ENCODE data around the gene TM7SF2. TPM values are rescaled to one million over a fixed set of nuclear protein-coding genes. Genes with fewer than 3 reads are reported as not detected.

TM7SF2 gene
- 23.5 and 39.0 TPM in 2 replicates for total RNA-seq (2014; rRNA removed; shearing (Covaris generic))

GRCh38 chr11:65111744-65112545 lies at the start of gene TM7SF2:
Gene TM7SF2 (plus strand): TSS chr11:65111872. CDS start chr11:65112016, 144 bp downstream.
- DNase-seq (ENCODE audit: low spot score): peak; percentile 99
- in situ Hi-C loops (cut with HindIII; ENCODE audit: low sequenced_read_pairs): no loop called here

- no peak for DNase-seq (ENCODE audit: low spot score)
- in situ Hi-C loops (cut with HindIII; ENCODE audit: low sequenced_read_pairs): no loop called here
Observed at GRCh38 chr11:65063532-65063931, 48.1 kb upstream of the TM7SF2 start.

DNA sequence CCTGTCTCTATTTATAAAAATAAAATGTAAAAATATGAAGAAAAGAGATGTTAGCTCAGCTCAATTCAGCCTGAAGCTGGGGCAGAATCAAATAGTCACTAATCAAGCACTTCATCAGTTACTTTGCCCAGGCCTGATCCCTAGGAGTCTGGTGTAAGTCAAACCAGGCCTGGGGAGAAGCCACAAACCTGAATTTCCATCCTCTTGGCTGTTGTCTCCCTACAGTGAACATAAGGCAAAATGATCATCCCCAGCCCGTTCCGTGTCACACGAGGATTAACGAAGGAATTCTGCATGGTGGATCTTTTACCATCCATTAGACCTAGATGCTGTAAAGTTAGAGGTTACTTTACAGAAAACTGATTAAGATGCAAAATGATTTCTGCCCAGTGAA lies 46.8 kb upstream of the TM7SF2 start:
- in situ Hi-C loops (cut with HindIII; ENCODE audit: low sequenced_read_pairs): no loop called here
- DNase-seq (ENCODE audit: low spot score): no peak

GRCh38 chr11:65065851-65066250 lies 45.8 kb upstream of the TM7SF2 start:
- in situ Hi-C loops (cut with HindIII; ENCODE audit: low sequenced_read_pairs): no loop called here
- no peak for DNase-seq (ENCODE audit: low spot score)

- DNase-seq (ENCODE audit: low spot score): no peak
- in situ Hi-C loops (cut with HindIII; ENCODE audit: low sequenced_read_pairs): no loop called here
Observed at GRCh38 chr11:65066315-65066714, 45.4 kb upstream of the TM7SF2 start.

DNA sequence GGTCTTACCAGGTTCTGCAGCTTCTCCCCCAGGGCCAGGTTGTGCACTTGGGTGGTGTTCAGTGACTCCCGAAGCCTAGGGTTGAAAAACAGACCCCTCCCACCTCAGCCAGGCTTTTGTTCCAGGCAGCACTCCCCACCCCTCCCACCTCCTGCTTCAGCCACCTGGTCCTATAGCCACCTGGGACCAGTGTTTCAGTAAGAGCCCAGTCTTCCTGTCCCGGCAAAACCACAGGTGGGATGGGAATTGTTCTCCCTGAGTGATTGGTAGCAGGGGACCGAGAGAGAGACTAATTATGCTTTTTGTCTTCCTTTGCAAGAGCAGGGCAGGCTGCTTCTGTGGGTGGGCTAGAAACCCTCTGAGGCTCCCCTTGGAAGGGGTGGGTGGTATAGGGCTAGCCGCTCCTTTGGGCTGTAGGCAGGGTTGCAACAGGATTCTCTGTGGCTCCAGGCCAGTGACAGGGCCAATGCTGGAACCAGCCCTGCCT lies 44.8 kb upstream of the TM7SF2 start:
- in situ Hi-C loops (cut with HindIII; ENCODE audit: low sequenced_read_pairs): no loop called here
- DNase-seq (ENCODE audit: low spot score): no peak

GRCh38 chr11:65067446-65067845 lies 44.2 kb upstream of the TM7SF2 start:
- no peak for DNase-seq (ENCODE audit: low spot score)
- in situ Hi-C loops (cut with HindIII; ENCODE audit: low sequenced_read_pairs): no loop called here

- in situ Hi-C loops (cut with HindIII; ENCODE audit: low sequenced_read_pairs): no loop called here
Observed at GRCh38 chr11:65069217-65069616, 42.5 kb upstream of the TM7SF2 start.

GRCh38 chr11:65071907-65072630 lies 39.6 kb upstream of the TM7SF2 start:
- in situ Hi-C loops (cut with HindIII; ENCODE audit: low sequenced_read_pairs): no loop called here
- DNase-seq (ENCODE audit: low spot score): no peak

More at GRCh38 chr11:65069217-65069616, 42.5 kb upstream of the TM7SF2 start:
- no peak for DNase-seq (ENCODE audit: low spot score)

DNA sequence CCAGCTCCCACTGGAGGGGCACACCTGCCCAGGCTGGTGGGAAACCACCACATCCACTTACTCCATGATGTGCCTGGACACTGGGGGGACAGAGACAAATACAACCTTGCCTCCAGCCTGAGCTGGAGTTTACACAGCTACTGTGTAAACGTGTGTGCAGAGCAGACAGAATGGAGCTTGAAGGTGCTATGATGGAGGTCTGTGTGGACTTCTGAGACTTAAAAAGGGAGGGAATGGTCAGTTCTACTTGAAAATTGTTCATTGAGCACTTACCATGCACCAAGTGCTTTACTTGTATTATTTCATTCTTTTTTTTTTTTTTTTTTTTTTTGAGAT lies 39.1 kb upstream of the TM7SF2 start:
- DNase-seq (ENCODE audit: low spot score): no peak
- in situ Hi-C loops (cut with HindIII; ENCODE audit: low sequenced_read_pairs): no loop called here

DNA sequence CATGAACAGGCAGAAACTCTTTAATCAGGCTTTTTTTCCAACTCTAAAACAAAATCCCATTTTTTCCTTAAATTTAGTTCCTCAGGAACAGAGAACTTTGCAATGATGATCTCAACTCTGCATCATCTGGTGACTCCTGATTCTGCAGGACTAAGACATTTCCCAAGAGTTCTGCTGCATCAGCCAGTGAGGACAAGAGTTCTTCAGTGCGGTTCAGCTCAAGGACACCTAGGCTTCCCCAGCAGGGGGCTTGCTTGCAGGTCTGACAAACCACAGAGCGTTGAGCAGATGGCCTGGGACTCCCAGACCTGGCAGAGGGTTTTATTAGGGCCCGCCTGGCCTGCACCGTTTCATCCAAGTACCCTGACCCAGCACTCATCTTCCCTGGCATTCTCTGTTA lies 34.2 kb upstream of the TM7SF2 start:
- in situ Hi-C loops (cut with HindIII; ENCODE audit: low sequenced_read_pairs): no loop called here
- no peak for DNase-seq (ENCODE audit: low spot score)

DNA sequence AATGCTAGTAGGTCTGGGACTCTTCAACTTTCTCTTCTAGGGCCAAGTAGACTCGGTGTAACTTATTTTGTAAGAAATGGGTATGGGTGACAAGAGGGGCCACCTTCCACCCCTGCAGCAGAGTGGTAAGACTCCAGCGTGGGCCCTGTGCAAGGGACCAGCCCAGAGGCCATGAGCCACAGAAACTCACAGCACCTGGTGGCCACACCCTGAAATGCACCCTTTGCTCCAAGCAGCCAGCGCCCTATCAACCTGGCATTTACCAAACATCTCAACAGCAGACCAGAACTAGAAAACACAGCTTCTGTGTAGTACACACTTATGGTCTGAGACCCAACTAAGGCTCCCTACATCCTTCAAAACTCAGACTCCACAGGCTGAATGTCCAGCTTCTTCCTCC lies 33.5 kb upstream of the TM7SF2 start:
- DNase-seq (ENCODE audit: low spot score): peak; percentile 23
- in situ Hi-C loops (cut with HindIII; ENCODE audit: low sequenced_read_pairs): no loop called here

DNA sequence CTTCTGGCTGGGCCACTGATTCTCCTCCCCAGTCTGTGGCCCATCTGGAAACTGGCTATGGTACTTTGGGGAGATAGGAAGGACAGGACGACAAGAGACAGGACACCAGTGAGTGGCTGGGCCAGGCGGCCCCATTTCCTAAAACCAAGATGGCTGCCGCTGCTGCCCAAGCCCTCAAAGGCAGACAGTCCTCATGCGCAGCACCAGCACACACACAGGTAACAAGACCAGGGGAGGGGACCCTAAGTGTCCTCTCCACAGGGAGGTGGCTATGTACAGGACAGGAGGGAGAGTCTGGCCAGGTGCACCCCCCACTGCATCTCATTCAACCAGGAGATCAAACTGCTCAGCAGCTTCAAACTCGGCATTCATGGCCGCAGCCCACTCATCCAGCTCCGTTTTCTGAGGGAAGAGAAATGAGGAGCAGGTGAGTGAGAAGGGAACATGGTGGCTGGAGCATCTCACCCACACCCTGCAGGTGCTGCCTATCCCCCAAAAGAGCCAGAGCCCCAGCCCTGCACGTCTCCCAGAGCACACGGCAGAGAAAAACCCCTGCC lies 32.8 kb upstream of the TM7SF2 start:
- in situ Hi-C loops (cut with HindIII; ENCODE audit: low sequenced_read_pairs): no loop called here
- no peak for DNase-seq (ENCODE audit: low spot score)

DNA sequence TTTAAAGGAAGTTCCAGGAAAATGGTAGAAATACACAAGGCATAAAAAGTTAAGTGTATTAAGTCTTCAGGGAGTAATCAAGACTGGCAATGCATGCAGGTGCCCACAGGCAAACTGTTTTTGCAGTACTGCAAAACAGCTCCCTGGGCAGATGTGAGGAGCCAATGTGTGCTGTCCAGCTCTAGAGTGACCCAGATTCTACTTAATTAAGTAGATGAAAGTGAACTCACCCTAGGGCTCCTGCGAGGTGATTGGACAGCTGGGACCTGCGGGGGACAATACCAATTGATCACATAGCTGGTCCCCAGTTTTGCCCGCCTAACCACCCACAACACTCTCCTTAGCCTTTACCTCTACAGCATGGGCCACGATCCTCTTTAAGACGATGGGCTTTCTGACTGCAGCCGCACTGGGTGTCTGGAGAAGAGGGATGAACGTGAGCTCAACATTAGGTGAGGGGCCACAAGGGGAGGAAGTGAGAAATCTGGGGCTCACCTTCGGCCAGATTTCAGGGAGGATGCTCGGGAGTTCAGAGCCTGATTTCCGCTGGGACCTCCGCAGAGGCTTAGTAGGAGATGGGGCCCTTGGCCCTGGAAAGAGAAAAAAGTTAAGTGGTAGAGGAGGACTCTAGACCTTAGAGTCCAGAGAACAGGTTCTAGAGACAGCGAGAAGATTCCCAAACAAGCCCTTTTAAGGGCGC lies 28.4 kb upstream of the TM7SF2 start:
- DNase-seq (ENCODE audit: low spot score): no peak
- in situ Hi-C loops (cut with HindIII; ENCODE audit: low sequenced_read_pairs): no loop called here

GRCh38 chr11:65083834-65084597 lies 27.7 kb upstream of the TM7SF2 start, which contains the start of the genes CDCA5 and ZFPL1:
Gene CDCA5 (minus strand): TSS chr11:65084040. CDS start chr11:65083978, 62 bp downstream.
Gene ZFPL1 (plus strand): TSS chr11:65084222. CDS start chr11:65084699, 477 bp downstream.
- peak; percentile 96 for DNase-seq (ENCODE audit: low spot score)
- in situ Hi-C loops (cut with HindIII; ENCODE audit: low sequenced_read_pairs): no loop called here

GRCh38 chr11:65084598-65085375 lies 26.9 kb upstream of the TM7SF2 start:
- no peak for DNase-seq (ENCODE audit: low spot score)
- in situ Hi-C loops (cut with HindIII; ENCODE audit: low sequenced_read_pairs): no loop called here

DNA sequence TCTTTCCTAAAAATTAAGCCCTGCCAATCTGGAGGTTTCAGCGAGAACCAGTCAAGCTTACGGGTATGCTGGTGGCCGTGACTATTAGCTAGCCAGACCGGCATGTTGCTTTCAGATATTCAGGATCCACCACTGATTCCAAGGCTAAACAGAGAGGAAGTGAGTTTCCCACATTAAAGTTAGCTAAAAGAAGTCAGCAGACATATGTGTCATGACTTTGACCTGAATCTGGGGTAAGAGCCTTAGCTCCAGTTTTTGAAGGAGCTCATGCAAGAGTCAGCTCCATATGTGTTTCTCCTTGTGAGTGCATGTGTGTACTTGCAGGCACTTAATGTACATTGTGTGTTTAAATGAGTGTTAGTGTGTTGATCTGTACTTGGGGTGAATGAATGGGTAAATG lies 26.2 kb upstream of the TM7SF2 start:
- in situ Hi-C loops (cut with HindIII; ENCODE audit: low sequenced_read_pairs): no loop called here
- DNase-seq (ENCODE audit: low spot score): no peak

- no peak for DNase-seq (ENCODE audit: low spot score)
Observed at GRCh38 chr11:65086809-65087208, 24.9 kb upstream of the TM7SF2 start.

More at GRCh38 chr11:65086809-65087208, 24.9 kb upstream of the TM7SF2 start:
- in situ Hi-C loops (cut with HindIII; ENCODE audit: low sequenced_read_pairs): no loop called here
